ENCODE measurements around the gene NARS2. TPM values are rescaled to one million over a fixed set of nuclear protein-coding genes. Genes with fewer than 3 reads are reported as not detected.
"Not testable (repeated sequence)": the region's sequence is repeated elsewhere in the genome, so short reads cannot be mapped to it uniquely, and the experiment has no call there.

The NARS2 gene
- total and polyA plus RNA-seq, 2 donors (not counting 1 experiment from before 2014, with no cell fraction given), result 13.2 to 15.7 TPM

DNA sequence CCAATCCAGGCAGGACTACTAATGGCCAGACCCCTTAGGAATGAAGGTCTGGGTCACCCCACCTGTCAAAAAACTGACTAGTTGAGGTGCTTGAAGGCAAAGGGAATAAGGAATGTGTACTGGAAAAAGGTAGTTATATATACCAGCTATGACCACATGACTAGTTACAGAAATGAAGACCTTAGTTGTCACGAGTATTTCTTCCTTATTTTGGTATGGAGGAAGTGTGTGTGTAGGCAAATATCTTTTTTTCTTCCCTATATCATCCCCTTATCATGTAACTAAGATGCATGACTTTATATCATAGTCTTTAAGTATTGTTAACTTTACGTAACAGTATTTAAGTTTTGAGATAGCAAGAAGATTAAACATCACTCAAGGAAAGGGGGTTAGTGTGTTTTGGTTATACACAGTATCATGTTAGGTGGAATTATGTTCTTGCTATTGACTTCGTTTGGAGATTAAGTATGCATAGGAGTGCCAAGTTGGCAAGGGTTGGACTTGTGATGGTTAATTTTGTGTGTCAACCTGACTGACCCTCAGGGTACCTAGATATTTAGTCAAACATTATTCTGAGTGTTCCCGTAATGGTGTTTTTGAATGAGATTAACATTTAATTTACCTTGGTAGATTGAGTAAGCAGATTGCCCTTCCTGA, 38.2 kb upstream of the NARS2 start:
- no peak overlapping the region for H3K27ac ChIP-seq (ENCODE audit: insufficient read depth, low read length)
- H3K4me1 ChIP-seq (ENCODE audit: control insufficient read depth, extremely low read depth, insufficient read depth, low read length), result no peaks in the 10 kb centered on the region
- no peak for TF ChIP-seq EZH2 (IDR thresholded peaks at IDR 0.05; ENCODE audit: low read length, missing control alignments)
- TF ChIP-seq CTCF (conservative IDR thresholded peaks at IDR 0.05 in 1 of 2, IDR thresholded peaks at IDR 0.05 in 1 of 2; ENCODE audit: low read depth in 1 of 2, low read length in 2 of 2), result no peak
- H3K9ac ChIP-seq (ENCODE audit: insufficient read depth, low read length), result no peak overlapping the region
- no peak overlapping the region for H2AFZ ChIP-seq (ENCODE audit: low read length)
- no peaks in the 10 kb centered on the region for H4K20me1 ChIP-seq (ENCODE audit: control insufficient read depth, extremely low read depth, insufficient read depth, low read length)
- H3K4me2 ChIP-seq (ENCODE audit: extremely low read depth, insufficient read depth, low read length), result no peak overlapping the region
- no peaks in the 10 kb centered on the region for H3K27me3 ChIP-seq (ENCODE audit: control insufficient read depth, insufficient read depth, low read length)
- no peaks in the 10 kb centered on the region for H3K79me2 ChIP-seq (ENCODE audit: control insufficient read depth, insufficient read depth, low read length)
- no peak for DNase-seq (ENCODE audit: low read depth in 2 of 2)
- no peak overlapping the region for H3K4me3 ChIP-seq (replicated peaks in 1 of 4; ENCODE audit: control extremely low read depth in 1 of 4, insufficient read depth in 1 of 4, low read depth in 3 of 4, low read length in 4 of 4)
- no peaks in the 10 kb centered on the region for H3K36me3 ChIP-seq (ENCODE audit: control insufficient read depth, insufficient read depth, low read length)
- no peaks in the 10 kb centered on the region for H3K9me3 ChIP-seq (ENCODE audit: control insufficient read depth, insufficient read depth, low read depth, low read length)

- H3K27ac ChIP-seq (ENCODE audit: insufficient read depth, low read length); H3K27me3 ChIP-seq (ENCODE audit: control insufficient read depth, insufficient read depth, low read length); H2AFZ ChIP-seq (ENCODE audit: low read length); H4K20me1 ChIP-seq (ENCODE audit: control insufficient read depth, extremely low read depth, insufficient read depth, low read length); H3K4me3 ChIP-seq (replicated peaks in 1 of 4; ENCODE audit: control extremely low read depth in 1 of 4, insufficient read depth in 1 of 4, low read depth in 3 of 4, low read length in 4 of 4); DNase-seq (ENCODE audit: low read depth in 2 of 2); H3K4me1 ChIP-seq (ENCODE audit: control insufficient read depth, extremely low read depth, insufficient read depth, low read length); H3K9ac ChIP-seq (ENCODE audit: insufficient read depth, low read length); H3K79me2 ChIP-seq (ENCODE audit: control insufficient read depth, insufficient read depth, low read length); H3K9me3 ChIP-seq (ENCODE audit: control insufficient read depth, insufficient read depth, low read depth, low read length); H3K36me3 ChIP-seq (ENCODE audit: control insufficient read depth, insufficient read depth, low read length); H3K4me2 ChIP-seq (ENCODE audit: extremely low read depth, insufficient read depth, low read length): not testable (repeated sequence)
Measured at GRCh38 chr11:78609321-78609720, 34.7 kb upstream of the NARS2 start.

- DNase-seq (ENCODE audit: low read depth in 2 of 2), result no peak
- no peak overlapping the region for H3K4me2 ChIP-seq (ENCODE audit: extremely low read depth, insufficient read depth, low read length)
- H4K20me1 ChIP-seq (ENCODE audit: control insufficient read depth, extremely low read depth, insufficient read depth, low read length), result no peaks in the 10 kb centered on the region
- no peaks in the 10 kb centered on the region for H3K4me1 ChIP-seq (ENCODE audit: control insufficient read depth, extremely low read depth, insufficient read depth, low read length)
- H3K9ac ChIP-seq (ENCODE audit: insufficient read depth, low read length), result no peak overlapping the region
- no peak overlapping the region for H3K4me3 ChIP-seq (replicated peaks in 1 of 4; ENCODE audit: control extremely low read depth in 1 of 4, insufficient read depth in 1 of 4, low read depth in 3 of 4, low read length in 4 of 4)
- no peak overlapping the region for H2AFZ ChIP-seq (ENCODE audit: low read length)
- no peaks in the 10 kb centered on the region for H3K9me3 ChIP-seq (ENCODE audit: control insufficient read depth, insufficient read depth, low read depth, low read length)
- H3K27me3 ChIP-seq (ENCODE audit: control insufficient read depth, insufficient read depth, low read length), result no peaks in the 10 kb centered on the region
- H3K36me3 ChIP-seq (ENCODE audit: control insufficient read depth, insufficient read depth, low read length), result no peaks in the 10 kb centered on the region
- H3K27ac ChIP-seq (ENCODE audit: insufficient read depth, low read length), result no peak overlapping the region
- no peaks in the 10 kb centered on the region for H3K79me2 ChIP-seq (ENCODE audit: control insufficient read depth, insufficient read depth, low read length)
- TF ChIP-seq EZH2 (IDR thresholded peaks at IDR 0.05; ENCODE audit: low read length, missing control alignments), result no peak
- TF ChIP-seq CTCF (conservative IDR thresholded peaks at IDR 0.05 in 1 of 2, IDR thresholded peaks at IDR 0.05 in 1 of 2; ENCODE audit: low read depth in 1 of 2, low read length in 2 of 2), result no peak
Measured at GRCh38 chr11:78607696-78608095, 33.0 kb upstream of the NARS2 start.

Data from fibroblast of lung (primary cell).